ENCODE data around the gene FUT8.

FUT8 gene

DNA sequence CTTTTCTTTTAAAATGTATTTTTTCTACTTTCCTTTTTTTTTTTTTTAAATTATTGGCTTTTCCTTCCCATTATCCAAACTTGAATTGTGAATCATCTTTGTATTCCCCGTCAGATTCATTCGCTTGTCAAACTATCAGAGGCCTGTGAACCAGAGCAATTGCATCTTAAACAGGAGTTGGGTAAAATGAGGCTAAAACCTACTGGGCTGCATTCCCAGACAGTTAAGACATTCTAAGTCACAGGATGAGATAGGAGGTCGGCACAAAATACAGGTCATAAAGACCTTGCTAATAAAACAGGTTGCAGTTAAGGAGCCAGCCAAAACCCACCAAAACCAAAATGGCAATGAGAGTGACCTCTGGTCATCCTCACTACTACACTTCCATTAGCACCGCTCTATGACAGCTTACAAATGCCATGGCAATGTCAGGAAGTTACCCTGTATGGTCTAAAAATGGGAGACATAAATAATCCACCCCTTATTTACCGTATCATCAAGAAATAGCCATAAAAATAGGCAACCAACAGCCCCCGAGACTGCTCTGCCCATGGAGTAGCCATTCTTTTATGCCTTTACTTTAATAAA lies 19.9 kb downstream of the FUT8 start:
- DNase-seq (ENCODE audit: low read depth) = no peak
- TF ChIP-seq, protein P1, sequence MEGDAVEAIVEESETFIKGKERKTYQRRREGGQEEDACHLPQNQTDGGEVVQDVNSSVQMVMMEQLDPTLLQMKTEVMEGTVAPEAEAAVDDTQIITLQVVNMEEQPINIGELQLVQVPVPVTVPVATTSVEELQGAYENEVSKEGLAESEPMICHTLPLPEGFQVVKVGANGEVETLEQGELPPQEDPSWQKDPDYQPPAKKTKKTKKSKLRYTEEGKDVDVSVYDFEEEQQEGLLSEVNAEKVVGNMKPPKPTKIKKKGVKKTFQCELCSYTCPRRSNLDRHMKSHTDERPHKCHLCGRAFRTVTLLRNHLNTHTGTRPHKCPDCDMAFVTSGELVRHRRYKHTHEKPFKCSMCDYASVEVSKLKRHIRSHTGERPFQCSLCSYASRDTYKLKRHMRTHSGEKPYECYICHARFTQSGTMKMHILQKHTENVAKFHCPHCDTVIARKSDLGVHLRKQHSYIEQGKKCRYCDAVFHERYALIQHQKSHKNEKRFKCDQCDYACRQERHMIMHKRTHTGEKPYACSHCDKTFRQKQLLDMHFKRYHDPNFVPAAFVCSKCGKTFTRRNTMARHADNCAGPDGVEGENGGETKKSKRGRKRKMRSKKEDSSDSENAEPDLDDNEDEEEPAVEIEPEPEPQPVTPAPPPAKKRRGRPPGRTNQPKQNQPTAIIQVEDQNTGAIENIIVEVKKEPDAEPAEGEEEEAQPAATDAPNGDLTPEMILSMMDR (IDR thresholded peaks at IDR 0.05; ENCODE audit: low read length, missing control alignments) = no peak
- no peak overlapping the region for H3K4me3 ChIP-seq (replicated peaks; ENCODE audit: low read depth, low read length)

DNA sequence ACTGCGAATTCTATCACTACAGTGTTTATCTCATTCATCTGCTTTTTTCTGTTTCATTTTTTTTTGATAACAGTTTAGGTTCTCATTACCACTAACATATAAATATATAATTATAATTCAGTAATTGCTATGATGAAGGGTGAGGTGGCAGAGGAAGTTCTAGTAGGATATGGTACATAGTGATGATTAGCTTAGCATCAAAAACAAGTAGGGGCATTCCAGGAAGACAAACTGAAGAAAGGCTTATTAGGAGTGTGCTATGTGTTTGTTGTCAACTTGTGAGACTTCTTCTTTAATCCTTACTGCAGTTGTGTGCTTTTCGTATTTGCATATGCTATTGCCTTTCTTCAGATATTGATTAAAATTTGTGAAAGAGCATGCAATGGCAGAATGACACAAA lies 20.6 kb downstream of the FUT8 start:
- no peak overlapping the region for H3K4me3 ChIP-seq (replicated peaks; ENCODE audit: low read depth, low read length)
- TF ChIP-seq, protein P1 (IDR thresholded peaks at IDR 0.05; ENCODE audit: low read length, missing control alignments) = no peak
- no peak for DNase-seq (ENCODE audit: low read depth)

DNA sequence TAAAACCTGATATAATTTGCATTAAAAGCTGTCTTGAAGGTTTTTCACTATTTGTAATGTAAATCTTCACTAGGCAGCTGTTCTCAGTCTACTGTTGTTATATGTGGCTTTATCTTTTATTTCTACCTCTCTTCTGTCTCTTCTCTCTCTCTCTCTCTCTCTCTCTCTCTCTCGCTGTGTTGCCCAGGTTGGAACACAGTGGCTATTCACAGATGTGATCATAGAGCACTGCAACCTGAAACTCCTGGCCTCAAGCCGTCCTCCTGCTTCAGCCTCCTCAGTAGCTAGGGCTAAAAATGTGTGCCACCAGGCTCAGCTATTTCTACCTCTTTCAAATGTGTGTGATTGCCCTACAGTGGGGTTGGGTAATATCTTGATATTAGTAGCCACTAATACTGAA lies 21.1 kb downstream of the FUT8 start:
- no peak for DNase-seq (ENCODE audit: low read depth)
- H3K4me3 ChIP-seq (replicated peaks; ENCODE audit: low read depth, low read length) = no peak overlapping the region
- TF ChIP-seq, protein P1 (IDR thresholded peaks at IDR 0.05; ENCODE audit: low read length, missing control alignments) = no peak

GRCh38 chr14:65434216-65434850 lies 21.8 kb downstream of the FUT8 start:
- H3K4me3 ChIP-seq (replicated peaks; ENCODE audit: low read depth, low read length) = no peak overlapping the region
- no peak for DNase-seq (ENCODE audit: low read depth)
- TF ChIP-seq, protein P1 (IDR thresholded peaks at IDR 0.05; ENCODE audit: low read length, missing control alignments) = no peak

GRCh38 chr14:65438266-65438933 lies 25.9 kb downstream of the FUT8 start:
- DNase-seq (ENCODE audit: low read depth) = no peak
- no peak overlapping the region for H3K4me3 ChIP-seq (replicated peaks; ENCODE audit: low read depth, low read length)
- TF ChIP-seq, protein P1 (IDR thresholded peaks at IDR 0.05; ENCODE audit: low read length, missing control alignments) = no peak

GRCh38 chr14:65439117-65439516 lies 26.6 kb downstream of the FUT8 start:
- TF ChIP-seq, protein P1 (IDR thresholded peaks at IDR 0.05; ENCODE audit: low read length, missing control alignments) = no peak

More at GRCh38 chr14:65439117-65439516, 26.6 kb downstream of the FUT8 start:
- no peak overlapping the region for H3K4me3 ChIP-seq (replicated peaks; ENCODE audit: low read depth, low read length)
- DNase-seq (ENCODE audit: low read depth) = no peak
